ENCODE data around the gene SPOPL.

GRCh38 chr2:138531913-138532312 lies 30.3 kb downstream of the SPOPL start:
- TF ChIP-seq, protein P1, sequence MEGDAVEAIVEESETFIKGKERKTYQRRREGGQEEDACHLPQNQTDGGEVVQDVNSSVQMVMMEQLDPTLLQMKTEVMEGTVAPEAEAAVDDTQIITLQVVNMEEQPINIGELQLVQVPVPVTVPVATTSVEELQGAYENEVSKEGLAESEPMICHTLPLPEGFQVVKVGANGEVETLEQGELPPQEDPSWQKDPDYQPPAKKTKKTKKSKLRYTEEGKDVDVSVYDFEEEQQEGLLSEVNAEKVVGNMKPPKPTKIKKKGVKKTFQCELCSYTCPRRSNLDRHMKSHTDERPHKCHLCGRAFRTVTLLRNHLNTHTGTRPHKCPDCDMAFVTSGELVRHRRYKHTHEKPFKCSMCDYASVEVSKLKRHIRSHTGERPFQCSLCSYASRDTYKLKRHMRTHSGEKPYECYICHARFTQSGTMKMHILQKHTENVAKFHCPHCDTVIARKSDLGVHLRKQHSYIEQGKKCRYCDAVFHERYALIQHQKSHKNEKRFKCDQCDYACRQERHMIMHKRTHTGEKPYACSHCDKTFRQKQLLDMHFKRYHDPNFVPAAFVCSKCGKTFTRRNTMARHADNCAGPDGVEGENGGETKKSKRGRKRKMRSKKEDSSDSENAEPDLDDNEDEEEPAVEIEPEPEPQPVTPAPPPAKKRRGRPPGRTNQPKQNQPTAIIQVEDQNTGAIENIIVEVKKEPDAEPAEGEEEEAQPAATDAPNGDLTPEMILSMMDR (IDR thresholded peaks at IDR 0.05; ENCODE audit: insufficient read depth, low read length), result no peak
- no peak for TF ChIP-seq POLR2AphosphoS5 (IDR thresholded peaks at IDR 0.05; ENCODE audit: low read depth)
- no peak for TF ChIP-seq SPI1 (IDR thresholded peaks at IDR 0.05; ENCODE audit: borderline replicate concordance, low read depth)
